ENCODE data around the gene SAXO1. TPM values are rescaled to one million over a fixed set of nuclear protein-coding genes. Genes with fewer than 3 reads are reported as not detected.
"Not testable (repeated sequence)": the region's sequence is repeated elsewhere in the genome, so short reads cannot be mapped to it uniquely, and the experiment has no call there.

SAXO1 gene
- total RNA-seq, 2 donors from 2014 or later: not detected

- no peak for DNase-seq
- H3K27me3 ChIP-seq: no peaks in the 10 kb centered on the region
- H3K27ac ChIP-seq: no peak overlapping the region
- H3K4me1 ChIP-seq: no peaks in the 10 kb centered on the region
- intact Hi-C loops (cut with DNase I): no loop called here
- no peaks in the 10 kb centered on the region for H3K9me3 ChIP-seq
- H3K9ac ChIP-seq (ENCODE audit: low read depth in 2 of 2, low read length in 2 of 2): no peak overlapping the region
- TF ChIP-seq CTCF (IDR thresholded peaks at IDR 0.05): no peak
- H3K36me3 ChIP-seq: no peaks in the 10 kb centered on the region
- H3K4me3 ChIP-seq: no peak overlapping the region
Measured at GRCh38 chr9:18997151-18997550, 35.9 kb downstream of the SAXO1 start.

- Histone ChIP-seq H3K27ac (no peak overlapping the region), H3K9ac (ENCODE audit: low read depth in 2 of 2, low read length in 2 of 2) (no peak overlapping the region), H3K27me3 (no peaks in the 10 kb centered on the region), H3K36me3 (no peaks in the 10 kb centered on the region), H3K4me1 (no peaks in the 10 kb centered on the region), H3K4me3 (no peak overlapping the region), H3K9me3 (no peaks in the 10 kb centered on the region)
- TF ChIP-seq CTCF (IDR thresholded peaks at IDR 0.05): no peak
- DNase-seq: no peak
- intact Hi-C loops (cut with DNase I): no loop called here
Measured at GRCh38 chr9:18996211-18996610, 36.8 kb downstream of the SAXO1 start.

DNA sequence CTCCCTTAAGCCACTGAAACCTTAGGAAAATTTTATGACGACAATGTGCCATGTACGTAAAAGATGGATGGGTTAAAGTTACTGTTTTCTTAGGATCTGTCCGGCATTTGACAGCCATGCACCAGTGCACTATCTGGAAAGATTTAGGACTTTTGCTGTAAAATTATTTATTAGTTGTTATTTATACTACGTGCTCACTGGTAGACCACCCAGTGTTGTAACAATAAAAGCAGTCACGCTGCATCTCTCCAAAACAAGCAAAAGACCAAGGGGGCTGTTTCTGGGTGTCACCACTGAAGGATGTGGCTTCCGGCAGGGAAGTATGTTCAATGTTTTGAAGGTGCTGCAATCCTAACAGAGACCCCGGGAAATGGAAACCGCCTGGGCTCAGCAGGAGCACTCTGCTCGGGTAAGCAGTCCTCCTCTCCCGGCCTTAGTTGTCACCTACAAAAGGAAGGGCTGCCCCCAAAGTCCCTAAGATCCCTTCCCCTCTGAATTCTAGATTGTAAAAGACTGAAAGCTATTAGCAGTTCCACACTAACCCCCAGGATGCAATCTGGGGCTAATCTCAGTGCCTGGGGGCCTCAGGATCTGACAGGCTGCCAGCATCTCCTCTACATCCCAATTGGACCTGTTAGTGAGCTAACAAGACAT is 38.6 kb downstream of the SAXO1 start:
- intact Hi-C loops (cut with DNase I): no loop called here
- TF ChIP-seq CTCF (IDR thresholded peaks at IDR 0.05): no peak
- Histone ChIP-seq H3K27me3 (no peaks in the 10 kb centered on the region), H3K27ac (no peak overlapping the region), H3K9ac (ENCODE audit: low read depth in 2 of 2, low read length in 2 of 2) (no peak overlapping the region), H3K9me3 (no peaks in the 10 kb centered on the region), H3K4me3 (no peak overlapping the region), H3K4me1 (no peaks in the 10 kb centered on the region), H3K36me3 (no peaks in the 10 kb centered on the region)
- no peak for DNase-seq

DNA sequence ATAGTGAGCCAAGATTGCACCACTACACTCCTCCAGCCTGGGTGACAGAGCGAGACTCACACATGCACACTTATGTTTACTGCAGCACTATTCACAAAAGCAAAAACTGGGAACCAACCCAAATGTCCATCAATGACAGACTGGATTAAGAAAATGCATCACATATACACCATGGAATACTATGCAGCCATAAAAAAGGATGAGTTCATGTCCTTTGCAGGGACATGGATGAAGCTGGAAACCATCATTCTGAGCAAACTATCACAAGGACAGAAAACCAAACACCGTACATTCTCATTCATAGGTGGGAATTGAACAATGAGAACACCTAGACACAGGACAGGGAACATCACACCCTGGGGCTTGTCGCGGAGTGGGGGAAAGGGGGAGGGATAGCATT is 41.8 kb downstream of the SAXO1 start:
- DNase-seq; H3K9ac ChIP-seq (ENCODE audit: low read depth in 2 of 2, low read length in 2 of 2); H3K36me3 ChIP-seq; H3K4me1 ChIP-seq; H3K9me3 ChIP-seq; H3K27me3 ChIP-seq; intact Hi-C loops (cut with DNase I); H3K27ac ChIP-seq; H3K4me3 ChIP-seq: not testable (repeated sequence)

- H3K4me3 ChIP-seq: no peak overlapping the region
- no peak for TF ChIP-seq CTCF (IDR thresholded peaks at IDR 0.05)
- intact Hi-C loops (cut with DNase I): no loop called here
- H3K36me3 ChIP-seq: no peaks in the 10 kb centered on the region
- H3K9ac ChIP-seq (ENCODE audit: low read depth in 2 of 2, low read length in 2 of 2): no peak overlapping the region
- H3K27me3 ChIP-seq: no peaks in the 10 kb centered on the region
- H3K4me1 ChIP-seq: no peaks in the 10 kb centered on the region
- no peaks in the 10 kb centered on the region for H3K9me3 ChIP-seq
- no peak for DNase-seq
- H3K27ac ChIP-seq: no peak overlapping the region
Measured at GRCh38 chr9:18990494-18990893, 42.5 kb downstream of the SAXO1 start.

DNA sequence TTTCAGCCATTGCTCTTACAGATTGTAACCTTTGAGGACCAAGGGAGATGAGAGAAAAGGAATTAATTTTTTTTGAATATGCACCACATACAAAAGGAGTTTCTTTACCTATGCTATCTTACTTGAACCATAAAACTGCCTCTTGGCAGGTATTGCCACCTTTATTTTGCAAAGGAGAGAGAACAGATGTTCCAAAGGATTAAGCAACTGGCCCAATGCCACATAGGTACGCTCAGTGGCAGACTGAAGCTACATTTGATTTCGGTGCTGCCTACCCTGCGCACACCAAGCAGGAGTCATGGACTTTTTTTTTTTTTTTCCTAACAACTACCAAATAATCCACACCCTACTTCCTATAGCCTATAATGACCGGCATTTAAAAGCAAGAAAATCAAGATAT is 43.1 kb downstream of the SAXO1 start:
- Histone ChIP-seq H3K27me3 (no peaks in the 10 kb centered on the region), H3K27ac (no peak overlapping the region), H3K36me3 (no peaks in the 10 kb centered on the region), H3K9me3 (no peaks in the 10 kb centered on the region), H3K4me1 (no peaks in the 10 kb centered on the region), H3K4me3 (no peak overlapping the region), H3K9ac (ENCODE audit: low read depth in 2 of 2, low read length in 2 of 2) (no peak overlapping the region)
- no peak for TF ChIP-seq CTCF (IDR thresholded peaks at IDR 0.05)
- intact Hi-C loops (cut with DNase I): no loop called here
- peak; percentile 27 for DNase-seq
